ENCODE results near the gene GDF10. TPM values are rescaled to one million over a fixed set of nuclear protein-coding genes. Genes with fewer than 3 reads are reported as not detected.

GDF10 gene
- total and polyA plus RNA-seq, 2 of the 8 experiments (the other 6 are each of a cell fraction or from before 2014, with no cell fraction given): 0.19 to 0.32 TPM

- TF ChIP-seq BACH1 (IDR thresholded peaks at IDR 0.05; ENCODE audit: low read length) (no peak), TAF7 (optimal IDR thresholded peaks at IDR 0.05; ENCODE audit: borderline replicate concordance, low read depth, low read length) (no peak), SIN3A (conservative IDR thresholded peaks at IDR 0.05 in 1 of 2, IDR thresholded peaks at IDR 0.05 in 1 of 2; ENCODE audit: low read depth in 1 of 2, low read length in 2 of 2) (no peak), PHF8 (conservative IDR thresholded peaks at IDR 0.05; ENCODE audit: low read depth, low read length) (no peak), SIX5 (IDR thresholded peaks at IDR 0.05; ENCODE audit: low read depth, low read length) (no peak), NANOG (IDR thresholded peaks at IDR 0.05; ENCODE audit: insufficient read depth, low read depth, low read length, poor library complexity, severe bottlenecking) (no peak), SP1 (IDR thresholded peaks at IDR 0.05; ENCODE audit: low read depth, low read length) (no peak), ASH2L (IDR thresholded peaks at IDR 0.05; ENCODE audit: low read length) (no peak)
- TF ChIP-seq, protein P1, sequence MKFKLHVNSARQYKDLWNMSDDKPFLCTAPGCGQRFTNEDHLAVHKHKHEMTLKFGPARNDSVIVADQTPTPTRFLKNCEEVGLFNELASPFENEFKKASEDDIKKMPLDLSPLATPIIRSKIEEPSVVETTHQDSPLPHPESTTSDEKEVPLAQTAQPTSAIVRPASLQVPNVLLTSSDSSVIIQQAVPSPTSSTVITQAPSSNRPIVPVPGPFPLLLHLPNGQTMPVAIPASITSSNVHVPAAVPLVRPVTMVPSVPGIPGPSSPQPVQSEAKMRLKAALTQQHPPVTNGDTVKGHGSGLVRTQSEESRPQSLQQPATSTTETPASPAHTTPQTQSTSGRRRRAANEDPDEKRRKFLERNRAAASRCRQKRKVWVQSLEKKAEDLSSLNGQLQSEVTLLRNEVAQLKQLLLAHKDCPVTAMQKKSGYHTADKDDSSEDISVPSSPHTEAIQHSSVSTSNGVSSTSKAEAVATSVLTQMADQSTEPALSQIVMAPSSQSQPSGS (IDR thresholded peaks at IDR 0.05; ENCODE audit: low read length): no peak
Observed at GRCh38 chr10:47348661-47349470, 48.9 kb downstream of the GDF10 start (continued).
